ACC112 (cell line): ENCODE results near the gene FAM117A.
"Not testable (repeated sequence)": the region's sequence is repeated elsewhere in the genome, so short reads cannot be mapped to it uniquely, and the experiment has no call there.

Experiments
- H2AFZ ChIP-seq: fragments of 200-600 bp; sonication (generic); one replicate; pipeline ENCODE4 v1.6.0; 2017; ENCODE audit warnings: antibody characterized with exemption, low read length; ENCODE audit not compliant: unreplicated experiment
- H3K27ac ChIP-seq: fragments of 200-600 bp; sonication (generic); 2 replicates; pipeline ENCODE4 v1.5.1; 2014; ENCODE audit warnings: low read depth, mild to moderate bottlenecking, antibody characterized with exemption, low read length, moderate library complexity
- H3K27me3 ChIP-seq: fragments of 200-600 bp; sonication (generic); 2 replicates; pipeline ENCODE4 v1.6.1; 2014; ENCODE audit warnings: mild to moderate bottlenecking, antibody characterized with exemption, low read length, moderate library complexity, mixed read lengths; ENCODE audit not compliant: insufficient read depth
- H3K36me3 ChIP-seq: fragments of 200-600 bp; sonication (generic); 2 replicates; pipeline ENCODE4 v1.6.1; 2016; ENCODE audit warnings: mild to moderate bottlenecking, antibody characterized with exemption, low read length, moderate library complexity, mixed read lengths; ENCODE audit not compliant: insufficient read depth
- H3K4me1 ChIP-seq: fragments of 200-600 bp; sonication (generic); one replicate; pipeline ENCODE4 v1.6.1; 2016; ENCODE audit warnings: low read length, mixed read lengths; ENCODE audit not compliant: insufficient read depth, unreplicated experiment, control insufficient read depth
- H3K4me3 ChIP-seq: fragments of 200-600 bp; sonication (generic); 2 replicates; pipeline ENCODE4 v1.5.1; 2014; ENCODE audit warnings: mild to moderate bottlenecking, low read depth, low read length
- H3K79me2 ChIP-seq: fragments of 200-600 bp; sonication (generic); one replicate; pipeline ENCODE4 v1.6.0; 2016; ENCODE audit warnings: low read length; ENCODE audit not compliant: control insufficient read depth, unreplicated experiment, insufficient read depth

FAM117A gene

GRCh38 chr17:49673679-49674078 lies 90.3 kb downstream of the FAM117A start:
- Histone ChIP-seq H3K4me1 (peaks cover 21% of the 10 kb centered on the region), H3K36me3 (peaks cover 11% of the 10 kb centered on the region; the same call in 1 of the 2 replicates), H3K79me2 (peaks cover 72% of the 10 kb centered on the region)
- not testable (repeated sequence) for H3K27me3 ChIP-seq, H3K4me3 ChIP-seq, H2AFZ ChIP-seq, H3K27ac ChIP-seq

DNA sequence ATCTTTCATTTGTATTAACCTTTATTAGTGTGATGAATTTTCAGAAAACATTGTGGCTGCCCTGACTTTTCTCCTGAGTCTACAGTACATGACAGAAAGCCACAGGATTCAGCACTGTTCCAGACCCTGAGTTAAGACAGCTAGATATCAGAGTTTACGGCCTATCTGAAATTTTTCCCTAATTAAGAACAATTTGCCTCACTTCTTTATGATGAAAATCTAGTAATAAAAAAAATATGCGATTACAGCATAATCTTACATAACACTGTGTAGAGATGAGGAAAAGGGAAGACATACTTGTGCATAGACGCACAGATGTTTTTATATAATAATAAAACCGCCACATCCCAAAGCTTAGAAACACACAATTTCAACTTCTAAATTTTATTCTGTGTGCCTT lies 93.3 kb downstream of the FAM117A start:
- Histone ChIP-seq H3K4me3 (no peak overlapping the region), H3K79me2 (peaks cover 74% of the 10 kb centered on the region), H3K4me1 (peaks cover 13% of the 10 kb centered on the region), H3K27me3 (no peaks in the 10 kb centered on the region), H2AFZ (no peak overlapping the region), H3K27ac (no peak overlapping the region), H3K36me3 (peaks cover 10% of the 10 kb centered on the region; the same call in 1 of the 2 replicates)

DNA sequence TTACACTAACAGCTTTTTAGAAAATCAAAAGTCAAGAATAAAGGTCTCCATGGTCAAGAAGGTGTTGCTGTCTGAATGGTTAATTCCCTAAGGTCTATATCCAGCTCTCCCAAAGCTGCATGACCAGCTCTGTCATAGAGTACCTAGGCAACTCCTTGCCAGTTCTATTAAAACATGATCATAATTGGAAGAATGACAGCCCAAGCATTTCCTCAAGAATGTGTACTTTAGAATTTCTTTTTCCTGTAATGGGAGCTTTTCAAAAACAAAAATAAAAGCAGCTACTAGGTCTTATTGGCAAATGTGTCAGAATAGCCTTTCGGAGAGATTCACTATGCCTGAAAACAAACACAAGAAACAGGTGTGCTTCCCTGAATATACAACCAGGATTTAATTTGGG lies 93.9 kb downstream of the FAM117A start:
- no peak overlapping the region for H3K4me3 ChIP-seq
- H3K27ac ChIP-seq: no peak overlapping the region
- peaks cover 10% of the 10 kb centered on the region for H3K4me1 ChIP-seq
- peaks cover 6% of the 10 kb centered on the region; the same call in 1 of the 2 replicates for H3K36me3 ChIP-seq
- H2AFZ ChIP-seq: no peak overlapping the region
- no peaks in the 10 kb centered on the region for H3K27me3 ChIP-seq
- peaks cover 69% of the 10 kb centered on the region for H3K79me2 ChIP-seq

DNA sequence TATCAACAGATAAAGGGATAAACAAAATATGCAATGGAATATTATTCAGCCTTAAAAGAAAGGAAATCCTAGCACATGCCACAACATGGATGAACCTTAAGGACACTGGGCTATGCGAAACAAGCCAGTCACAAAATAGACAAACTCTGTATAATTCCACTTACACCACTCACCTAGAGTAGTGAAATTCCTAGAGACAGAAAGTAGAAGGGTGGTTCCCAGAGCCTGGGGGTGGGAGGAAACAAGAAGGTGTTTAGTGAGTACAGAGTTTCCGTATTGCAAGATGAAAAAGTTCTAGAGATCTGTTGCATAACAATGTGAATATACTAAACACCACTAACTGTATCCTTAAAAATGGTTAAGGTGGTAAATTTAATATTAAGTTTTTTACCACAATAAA lies 96.1 kb downstream of the FAM117A start:
- Histone ChIP-seq H3K27me3 (no peaks in the 10 kb centered on the region), H3K4me3 (no peak overlapping the region), H2AFZ (no peak overlapping the region), H3K79me2 (peaks cover 74% of the 10 kb centered on the region), H3K36me3 (peaks cover 14% of the 10 kb centered on the region), H3K27ac (no peak overlapping the region), H3K4me1 (peaks cover 5% of the 10 kb centered on the region)

DNA sequence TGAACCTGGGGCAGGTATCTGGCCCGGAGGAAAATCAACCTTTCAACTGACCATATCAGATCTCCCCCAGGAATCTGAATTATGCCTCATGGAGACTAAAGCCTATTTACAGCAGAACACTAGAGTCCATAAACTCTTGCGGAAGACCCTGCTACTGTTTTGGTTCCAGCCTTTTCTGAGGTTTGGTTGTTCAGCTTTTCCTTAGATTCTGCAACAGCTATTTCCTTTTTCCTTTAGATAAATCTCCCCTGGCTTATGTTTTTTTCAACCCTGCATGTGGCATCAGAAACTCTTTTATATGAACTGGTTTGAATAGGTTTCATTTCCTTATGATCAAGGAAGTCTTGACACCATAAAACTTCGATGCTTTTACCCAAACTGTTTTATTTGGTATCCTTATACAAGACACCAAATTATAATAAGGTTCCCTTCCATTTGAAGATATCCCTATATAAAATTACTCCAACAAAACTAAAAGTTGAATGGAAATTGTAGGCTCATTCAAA lies 99.2 kb downstream of the FAM117A start:
- H3K79me2 ChIP-seq: peaks cover 64% of the 10 kb centered on the region
- no peaks in the 10 kb centered on the region for H3K27me3 ChIP-seq
- no peak overlapping the region for H3K4me3 ChIP-seq
- peaks cover 14% of the 10 kb centered on the region for H3K36me3 ChIP-seq
- H3K27ac ChIP-seq: no peak overlapping the region
- H3K4me1 ChIP-seq: no peaks in the 10 kb centered on the region
- no peak overlapping the region for H2AFZ ChIP-seq
